DMS 273 treated with DMSO at 0.1 percent for 48 hours (cell line): ENCODE results near the gene MPPED1.

ENCODE experiments used
- DNase-seq: peaks from one replicate; lab custom pipeline; 2025; lab: John Stamatoyannopoulos, UW

Gene MPPED1

DNA sequence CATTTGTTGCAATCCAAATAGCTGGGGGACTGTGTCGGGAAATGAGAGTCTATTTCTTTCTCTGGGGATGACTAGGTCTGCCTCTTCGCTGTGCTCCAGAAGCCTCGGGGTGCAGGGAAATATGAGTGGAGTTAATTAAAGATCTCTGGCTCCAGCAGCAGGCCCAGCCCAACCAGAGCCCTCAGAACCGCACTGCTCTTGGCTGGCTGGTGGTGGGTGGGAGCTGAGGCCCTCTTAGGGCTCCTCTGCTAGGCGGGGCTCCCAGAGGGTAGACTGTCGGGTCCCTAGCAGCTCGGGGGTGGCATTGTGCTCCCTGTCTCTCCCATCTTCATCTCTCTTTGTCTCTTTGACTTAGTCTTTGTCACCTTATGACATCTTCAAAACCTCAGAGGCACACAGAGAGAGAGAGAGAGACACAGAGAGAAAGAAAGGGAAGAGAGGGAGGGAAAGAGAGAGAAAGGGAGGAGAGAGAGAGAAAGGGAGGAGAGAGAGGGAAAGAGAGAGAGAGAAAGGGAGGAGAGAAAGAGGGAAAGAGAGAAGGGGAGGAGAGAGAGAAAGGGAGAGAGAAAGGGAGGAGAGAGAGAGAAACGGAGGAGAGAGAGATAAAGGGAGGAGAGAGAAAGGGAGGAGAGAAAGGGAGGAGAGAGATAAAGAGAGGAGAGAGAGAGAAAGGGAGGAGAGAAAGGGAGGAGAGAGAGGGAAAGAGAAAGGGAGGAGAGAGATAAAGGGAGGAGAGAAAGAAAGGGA lies 20.2 kb downstream of the MPPED1 start:
- no peak for DNase-seq

DNA sequence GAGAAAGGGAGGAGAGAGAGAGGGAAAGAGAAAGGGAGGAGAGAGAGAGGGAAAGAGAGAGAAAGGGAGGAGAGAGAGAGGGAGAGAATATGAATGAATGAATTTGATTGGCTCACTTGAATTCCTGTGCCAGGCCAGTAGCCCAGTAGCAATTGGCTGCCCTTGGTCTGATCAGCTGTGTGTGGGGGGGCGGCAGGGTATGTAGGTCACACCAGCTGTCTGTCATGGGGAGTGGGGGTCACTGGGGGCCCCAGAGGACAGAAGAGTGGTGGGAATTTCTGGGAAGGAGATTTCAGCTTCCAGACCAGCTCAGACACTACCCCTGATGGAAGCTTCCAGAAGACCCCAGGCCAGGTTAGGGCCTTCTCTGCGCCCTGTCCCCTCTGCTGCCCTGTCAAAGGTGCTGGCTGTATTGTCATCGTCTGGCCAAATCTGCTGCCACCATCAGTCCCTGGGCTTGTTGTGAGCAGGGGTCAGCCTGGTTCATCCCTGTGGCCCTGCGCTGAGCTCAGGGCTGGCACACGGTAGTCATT lies 21.1 kb downstream of the MPPED1 start:
- no peak for DNase-seq

DNA sequence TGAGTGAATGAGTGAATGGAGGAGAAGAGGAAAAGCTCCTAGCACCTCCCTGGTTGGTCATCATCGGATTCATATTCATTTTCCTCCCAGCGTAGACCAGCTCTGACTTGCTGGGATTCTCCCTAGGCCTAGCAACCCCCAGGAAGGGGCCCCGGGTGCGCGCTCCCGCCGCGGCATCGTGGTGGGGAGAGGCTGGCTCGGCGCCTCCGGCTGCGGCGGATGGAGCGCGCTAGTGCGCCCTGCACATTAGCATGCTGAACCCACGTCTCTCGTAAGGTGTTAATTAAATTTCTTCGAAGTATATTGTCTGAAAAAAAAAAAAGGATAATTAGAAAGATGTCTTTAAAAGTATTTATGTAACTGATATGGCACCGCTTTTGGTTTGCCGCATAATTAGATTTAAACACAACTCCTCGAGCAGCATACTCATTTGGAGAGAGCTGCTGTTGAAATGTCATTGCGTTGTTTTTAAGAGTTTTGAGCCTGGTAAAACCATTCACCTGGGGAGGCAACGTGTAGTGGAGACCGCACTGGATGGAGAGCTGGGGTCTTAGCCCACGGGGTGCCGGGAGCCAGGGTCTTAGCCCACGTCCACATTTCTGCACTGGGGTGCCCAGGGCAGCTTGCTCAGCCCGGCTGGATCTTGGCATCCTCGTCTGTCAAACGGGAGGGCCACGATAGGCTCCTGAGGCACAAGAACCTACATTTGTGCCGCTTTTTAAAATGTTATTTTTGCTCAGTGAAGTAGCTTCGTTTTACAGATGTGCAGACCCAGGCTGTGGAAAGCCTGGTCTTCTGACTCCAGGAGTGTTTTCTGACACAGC lies 21.8 kb downstream of the MPPED1 start:
- DNase-seq: no peak

DNA sequence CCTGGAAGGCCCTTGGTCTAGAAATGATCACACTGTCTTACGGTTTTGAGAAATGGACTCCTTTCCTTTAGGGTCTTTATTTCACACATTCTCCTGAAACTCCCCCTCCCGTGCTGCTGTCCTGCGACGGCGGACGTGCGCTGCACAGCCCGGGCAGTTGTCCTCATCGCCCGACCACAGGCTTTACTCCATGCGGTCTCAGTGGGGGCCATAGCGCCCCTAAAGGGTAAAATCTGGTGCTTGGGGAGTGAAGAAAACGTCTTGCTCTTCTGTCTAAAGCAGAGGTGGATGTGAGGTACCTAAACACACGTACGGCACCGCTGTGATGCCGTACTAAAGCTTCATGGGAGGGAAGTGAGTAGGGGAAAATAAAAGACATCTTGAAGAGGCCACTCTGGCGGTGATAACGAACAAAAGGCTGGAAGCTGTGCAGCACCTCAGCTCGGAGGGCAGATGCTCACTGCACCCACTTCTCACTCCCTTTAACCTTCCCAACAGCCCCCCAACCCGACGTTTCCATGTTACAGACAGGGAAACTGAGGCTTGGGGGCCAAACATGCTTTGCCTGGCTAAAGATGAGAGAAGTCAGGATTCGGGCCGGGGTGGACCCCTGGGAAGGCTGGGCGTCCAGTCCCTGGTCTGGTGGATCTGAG lies 22.6 kb downstream of the MPPED1 start:
- DNase-seq: no peak

DNA sequence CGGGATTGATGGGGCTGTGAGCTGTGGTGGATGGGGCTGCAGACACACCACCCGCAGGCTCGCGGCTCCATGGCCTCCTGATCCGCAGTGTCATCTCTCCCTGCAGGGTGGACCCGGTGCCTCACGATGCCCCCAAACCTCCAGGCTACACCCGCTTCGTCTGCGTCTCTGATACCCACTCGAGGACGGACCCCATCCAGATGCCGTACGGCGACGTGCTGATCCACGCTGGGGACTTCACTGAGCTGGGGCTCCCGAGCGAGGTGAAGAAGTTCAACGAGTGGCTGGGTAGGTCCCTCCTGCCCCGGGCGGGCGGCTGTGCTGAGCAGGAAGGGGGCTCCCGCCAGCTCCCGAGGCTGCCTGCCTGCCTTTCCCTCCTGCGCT lies 23.1 kb downstream of the MPPED1 start:
- DNase-seq: no peak

DNA sequence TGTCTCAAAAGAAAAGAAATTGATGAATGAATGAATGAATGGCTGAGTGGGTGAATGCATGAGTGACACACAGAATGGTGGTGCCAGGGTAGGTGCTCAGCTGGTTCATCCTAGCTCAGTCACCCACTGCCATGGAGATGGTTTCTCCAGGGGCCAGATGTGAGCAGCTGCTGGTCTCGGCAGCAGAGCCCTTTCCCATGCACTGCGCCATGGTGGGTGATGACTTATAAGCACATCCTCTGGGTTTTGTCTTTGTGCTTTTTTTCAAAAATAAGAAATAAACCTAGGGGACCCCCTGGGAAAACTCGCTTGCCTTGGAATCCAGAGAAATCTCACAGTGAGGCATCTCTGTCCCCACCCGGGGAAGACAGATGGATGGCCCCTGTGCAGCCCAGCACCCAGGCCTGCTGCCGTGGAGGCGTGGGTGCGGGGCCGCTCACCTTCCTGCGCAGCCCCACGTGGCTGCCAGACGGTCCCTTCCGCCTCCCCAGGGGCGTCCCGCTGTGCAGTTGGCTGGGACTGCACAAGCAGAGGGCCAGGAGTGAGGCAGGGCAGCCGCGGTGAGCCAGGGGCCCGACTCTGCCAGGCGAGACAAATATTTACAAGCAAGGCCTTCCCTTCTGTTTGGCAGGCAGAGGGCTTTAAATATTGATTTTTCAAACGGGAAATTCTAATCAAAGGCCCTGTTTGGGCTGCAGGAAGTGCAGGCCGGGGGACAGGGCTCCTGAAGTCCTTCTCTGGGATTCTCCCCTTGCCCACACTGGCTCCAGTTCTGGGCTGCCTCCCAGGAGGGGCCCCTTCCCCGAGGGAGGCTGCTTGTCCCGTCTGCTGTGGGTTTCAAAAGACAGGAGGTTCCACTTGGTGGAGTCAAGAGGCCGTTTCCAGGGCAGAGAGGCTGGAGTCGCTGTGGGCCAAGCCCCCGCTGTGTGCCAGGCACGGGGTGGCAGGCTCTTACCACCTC lies 24.3 kb downstream of the MPPED1 start:
- DNase-seq: peak; percentile 53

DNA sequence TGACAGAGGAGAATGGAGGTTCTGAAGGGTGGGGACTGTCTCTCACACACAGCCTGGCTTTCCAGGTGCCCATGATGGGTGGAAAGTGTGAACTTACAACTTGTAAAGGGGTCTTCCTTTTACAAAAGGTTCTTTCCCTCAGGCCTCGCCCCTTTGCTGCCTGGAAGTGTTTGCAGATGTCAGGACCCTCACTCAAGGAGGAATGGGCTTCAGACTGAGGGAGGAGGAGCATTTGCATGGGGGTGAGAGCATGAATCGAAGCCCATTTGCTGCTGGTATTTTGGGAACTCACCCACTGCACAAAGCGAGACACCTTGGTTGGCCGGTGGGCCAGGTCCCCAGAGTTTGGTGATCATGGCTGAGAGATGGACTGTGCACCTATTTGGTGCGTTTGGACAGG lies 25.1 kb downstream of the MPPED1 start:
- no peak for DNase-seq

DNA sequence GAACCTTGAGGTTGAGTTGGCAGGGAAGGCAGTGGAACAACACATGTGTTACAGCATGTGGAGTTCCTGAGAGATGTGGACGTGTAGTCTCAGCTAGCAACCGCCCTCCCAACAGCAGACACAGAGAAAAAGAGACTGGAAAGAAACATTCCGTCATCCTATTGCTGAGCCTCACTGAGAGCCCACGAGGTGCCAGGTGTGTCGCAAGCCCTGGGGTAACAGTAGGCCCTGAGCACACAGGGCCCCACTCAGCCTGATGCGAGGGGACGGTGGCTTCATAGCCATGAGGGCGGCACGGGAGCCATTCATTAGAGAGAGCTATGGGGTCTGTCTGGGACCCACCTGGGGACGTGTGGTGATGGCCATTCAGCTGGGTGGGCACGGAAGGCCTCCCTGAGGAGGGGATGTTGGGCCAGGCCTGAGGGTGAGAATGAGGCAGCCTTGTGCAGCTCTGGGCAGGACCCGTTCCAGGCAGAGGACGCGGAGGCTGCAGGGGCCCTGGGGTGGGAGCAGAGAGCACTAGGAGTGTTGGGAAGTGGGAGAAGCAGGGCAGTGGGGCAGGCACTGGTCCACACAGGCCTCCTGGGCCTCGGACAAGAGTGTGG lies 26.2 kb downstream of the MPPED1 start:
- no peak for DNase-seq

DNA sequence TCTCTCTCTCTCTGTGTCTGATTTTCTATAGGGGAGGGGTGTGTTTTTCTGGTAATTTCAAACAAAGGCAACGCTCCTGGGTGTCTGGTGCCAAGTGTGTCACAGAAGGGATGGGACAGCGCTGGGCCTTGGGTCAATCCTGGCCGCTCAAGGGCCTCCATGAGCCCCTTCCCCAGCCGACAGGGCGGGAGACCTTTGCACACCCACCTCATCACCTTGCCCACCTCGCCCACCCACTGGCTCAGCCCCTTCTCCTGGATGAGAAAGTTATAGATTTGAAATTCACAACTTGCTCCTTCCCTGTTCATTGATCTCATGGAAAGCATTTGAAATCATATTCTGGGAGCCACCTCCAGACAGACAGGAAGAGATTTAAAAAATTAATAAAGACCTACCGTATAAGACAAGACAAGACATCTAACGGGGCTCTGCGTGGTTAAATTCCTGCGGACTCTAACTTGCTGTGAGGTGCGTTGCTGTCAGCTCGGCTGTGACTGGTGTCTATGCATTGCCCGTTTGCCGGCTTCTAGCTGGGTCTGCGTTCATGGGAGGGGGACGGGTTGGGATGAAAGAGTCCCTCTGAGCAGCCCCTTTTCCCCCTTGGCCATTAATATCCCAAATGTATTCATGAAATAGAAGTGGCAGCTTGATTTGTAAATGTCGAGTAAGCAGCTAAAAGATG lies 27.0 kb downstream of the MPPED1 start:
- DNase-seq: no peak

DNA sequence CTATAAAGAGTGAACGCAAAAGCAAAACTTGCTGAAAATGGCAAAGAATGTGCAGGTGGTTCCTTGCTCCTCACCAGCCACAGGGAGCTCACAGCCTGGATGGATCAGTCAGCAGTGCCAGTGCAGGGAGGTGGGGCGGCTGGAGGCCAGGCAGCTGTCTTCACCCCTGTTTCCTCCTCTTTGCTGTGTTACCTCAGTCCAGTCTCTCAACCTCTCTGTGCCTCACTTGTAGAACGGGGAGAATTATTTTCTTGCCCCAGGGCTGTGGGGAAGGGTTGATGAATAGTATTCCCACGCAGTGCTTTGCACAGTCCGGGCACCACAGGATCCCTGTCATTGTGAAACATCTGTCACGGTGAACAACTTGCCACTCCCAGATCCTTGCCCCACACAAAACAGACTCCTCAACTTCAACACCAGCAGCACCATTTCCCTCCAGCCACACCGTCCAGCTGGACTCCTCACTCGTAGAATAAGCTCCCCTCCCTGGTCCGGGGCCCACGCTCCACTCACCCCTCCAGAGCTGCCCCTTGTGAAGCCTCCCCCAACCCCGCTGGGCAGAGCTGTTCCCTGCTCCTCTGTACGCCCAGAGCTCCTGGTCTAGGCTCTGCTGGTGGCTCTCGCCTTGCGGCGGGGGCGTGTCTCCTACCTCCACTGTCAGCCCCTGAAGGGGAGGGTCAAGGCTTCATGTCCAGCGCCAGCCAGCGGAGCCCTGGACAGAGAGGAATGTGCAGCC lies 27.7 kb downstream of the MPPED1 start:
- DNase-seq: no peak

DNA sequence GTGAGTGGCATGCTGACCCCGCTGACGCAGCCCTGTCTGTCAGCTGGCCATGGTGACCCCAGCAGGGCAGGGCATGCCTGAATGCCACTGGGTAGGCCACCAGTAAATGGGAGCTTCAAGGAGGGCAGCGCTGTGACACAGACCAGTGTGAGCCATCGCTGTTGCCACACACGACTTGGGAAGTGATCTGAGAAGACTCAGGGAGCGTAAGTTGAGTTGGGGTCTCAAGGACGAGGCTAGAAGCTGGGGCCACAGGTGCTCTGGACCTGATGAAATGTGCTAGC lies 28.2 kb downstream of the MPPED1 start:
- no peak for DNase-seq

DNA sequence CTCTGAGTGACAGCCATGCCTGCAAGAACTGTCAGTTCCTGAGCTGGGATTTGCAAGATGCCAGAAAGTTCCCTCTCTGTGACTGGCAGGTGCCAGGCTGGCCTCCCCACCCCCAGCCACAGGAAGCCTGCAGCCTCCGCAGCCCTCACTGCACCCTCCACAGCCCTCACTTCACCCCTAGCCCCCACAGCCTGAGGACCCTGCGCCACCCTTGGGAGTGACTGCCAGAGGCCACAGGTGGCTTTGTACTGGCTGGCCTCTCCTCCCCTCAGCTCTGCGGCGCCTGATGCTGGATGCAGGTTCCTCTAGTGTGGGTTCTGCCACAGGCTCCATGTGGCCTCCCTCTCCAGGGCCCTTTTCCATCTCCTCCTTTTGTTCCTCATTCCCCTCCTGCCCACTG lies 28.7 kb downstream of the MPPED1 start:
- no peak for DNase-seq

DNA sequence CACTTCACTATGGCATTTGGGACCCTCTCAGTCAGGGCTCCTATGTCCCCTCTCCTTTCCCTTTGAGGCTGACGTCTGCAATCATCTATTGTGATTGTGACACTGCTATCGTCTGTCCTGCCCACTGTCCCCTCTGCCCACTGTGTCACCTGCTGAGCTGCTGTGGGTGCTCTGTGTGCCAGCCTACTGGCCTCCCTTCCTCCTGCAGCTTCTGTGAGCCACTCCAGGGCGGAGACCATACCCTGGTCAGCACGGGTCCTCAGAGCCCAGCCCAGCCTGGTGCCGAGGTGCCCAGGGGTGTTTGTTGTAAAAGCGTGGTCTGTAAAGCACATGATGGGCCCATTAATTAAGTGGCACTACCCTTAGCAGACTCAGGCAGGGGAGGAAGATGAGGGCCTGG lies 29.4 kb downstream of the MPPED1 start:
- DNase-seq: no peak

DNA sequence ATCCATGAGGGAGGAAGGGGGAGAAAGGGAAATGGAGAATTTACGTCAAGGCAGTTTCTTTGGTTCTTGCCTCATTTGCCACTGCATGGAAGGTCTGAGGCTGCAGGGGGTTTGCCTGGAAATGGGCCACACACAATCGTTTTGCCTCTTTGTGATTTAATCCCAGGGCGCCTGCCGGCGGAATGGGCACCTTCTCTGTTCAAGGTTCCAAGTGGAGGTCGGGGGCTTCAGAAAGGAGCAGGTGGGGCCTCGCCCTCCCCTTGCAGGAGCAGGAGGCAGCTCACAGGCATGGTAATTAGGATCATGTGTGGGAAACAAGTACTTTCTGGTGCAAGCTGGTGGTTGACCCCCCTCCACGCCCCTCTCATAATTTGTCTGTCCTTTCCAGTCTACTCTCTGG lies 29.9 kb downstream of the MPPED1 start:
- DNase-seq: no peak

DNA sequence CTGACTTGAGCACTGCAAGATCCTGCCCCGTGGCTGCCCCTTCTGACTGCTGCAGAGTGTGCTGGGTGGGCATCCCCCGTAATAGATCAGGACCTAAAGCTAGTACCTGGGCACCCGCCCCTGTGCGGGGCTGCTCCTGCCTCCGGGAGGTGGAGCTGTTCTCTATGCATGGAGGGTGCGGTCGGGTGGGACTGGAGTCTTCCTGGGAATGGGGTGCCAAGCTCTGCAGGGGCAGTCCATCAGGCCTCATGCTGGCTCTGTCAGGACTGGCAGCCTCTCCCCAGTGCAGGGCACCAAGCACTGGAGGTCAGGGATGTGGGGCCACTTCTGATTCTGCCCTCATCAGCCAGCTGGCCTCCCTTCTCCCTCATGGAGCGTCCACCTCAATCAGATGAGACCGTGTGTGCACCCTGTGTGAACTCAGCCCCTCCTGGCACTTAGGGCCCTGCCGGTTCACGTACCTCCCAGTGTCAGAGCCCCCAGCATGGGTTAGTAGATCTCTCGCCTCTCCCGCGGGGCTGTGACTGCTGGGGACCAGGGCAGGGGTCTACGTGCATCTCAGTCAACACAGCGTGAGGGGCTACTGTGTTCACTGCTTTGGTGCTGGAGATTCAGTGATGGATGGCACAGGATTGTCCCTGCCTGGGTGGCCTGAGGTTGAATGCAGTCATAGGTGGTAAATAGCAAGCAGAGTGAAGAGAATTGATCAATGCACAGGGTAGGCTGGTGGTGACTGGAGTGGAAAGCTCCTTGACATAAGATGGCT lies 30.8 kb downstream of the MPPED1 start:
- DNase-seq: no peak

DNA sequence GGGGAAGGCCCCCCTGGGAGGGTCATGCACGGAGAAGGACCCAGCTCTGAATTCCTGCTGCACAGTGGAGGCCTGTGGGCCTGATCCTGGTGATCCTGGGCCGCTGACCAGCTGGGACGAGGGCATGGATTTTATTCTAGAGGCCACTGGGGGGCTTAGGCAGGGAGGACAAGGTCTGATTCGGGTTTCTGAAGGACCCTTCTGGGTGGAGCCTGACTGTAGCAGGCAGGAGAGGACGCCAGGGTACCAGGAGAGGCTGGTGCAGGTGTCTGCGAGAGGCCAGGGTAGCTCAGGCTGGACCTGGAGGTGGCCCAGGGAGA lies 31.3 kb downstream of the MPPED1 start:
- DNase-seq: no peak

DNA sequence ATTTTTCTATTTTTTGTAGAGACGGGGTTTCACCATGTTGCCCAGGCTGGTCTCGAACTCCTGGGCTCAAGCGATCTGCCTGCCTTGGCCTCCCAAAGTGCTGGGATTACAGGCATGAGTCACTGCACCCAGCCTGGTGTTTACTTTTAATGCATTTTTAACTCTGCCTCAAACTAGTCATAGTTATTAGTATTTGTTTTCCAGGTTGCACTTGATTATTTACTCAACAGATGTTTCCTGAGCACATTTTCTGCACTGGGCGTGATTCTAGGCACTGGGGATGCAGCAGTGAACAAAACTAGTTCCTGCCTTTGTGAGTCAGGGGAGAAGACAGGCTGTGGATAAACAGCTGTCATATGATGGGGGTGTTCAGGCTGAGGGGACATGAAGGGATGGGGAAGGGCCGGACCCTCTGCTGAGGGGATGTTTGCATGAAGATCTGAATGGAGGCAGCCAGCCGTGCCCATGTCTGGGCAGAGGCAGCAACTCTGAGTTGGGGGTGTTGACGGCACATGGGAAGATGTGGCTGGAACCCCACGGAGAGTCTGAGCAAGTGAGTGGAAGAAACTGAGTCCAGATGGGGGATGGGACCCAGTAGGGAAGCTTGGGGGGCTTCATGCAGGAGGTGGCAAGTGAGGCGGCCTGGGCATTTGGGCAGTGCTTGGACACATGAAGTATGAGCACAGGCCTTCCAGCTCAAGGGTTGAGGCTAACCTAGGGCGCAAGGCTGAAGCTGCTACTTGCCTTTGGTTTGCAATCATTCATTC lies 34.4 kb downstream of the MPPED1 start:
- no peak for DNase-seq

DNA sequence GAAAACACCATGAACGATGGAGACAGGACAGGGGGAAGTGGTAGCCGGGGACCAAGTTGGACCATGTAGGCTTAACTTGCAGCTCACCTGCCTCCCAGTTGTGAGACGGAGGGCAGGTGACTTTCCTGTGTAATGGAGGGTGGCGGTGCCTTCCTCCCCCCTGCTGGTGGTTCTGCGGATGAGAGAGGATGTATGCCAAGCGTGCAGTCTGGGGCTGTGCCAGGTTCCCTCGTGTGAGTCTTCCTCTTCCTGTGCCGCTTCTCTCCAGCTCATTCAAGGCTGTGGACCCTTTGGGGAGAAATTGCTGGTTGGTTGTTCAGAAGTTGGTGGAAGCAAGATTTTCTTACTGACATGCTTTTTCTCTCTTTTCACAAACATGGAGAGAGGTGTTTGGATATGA lies 35.1 kb downstream of the MPPED1 start:
- DNase-seq: no peak

DNA sequence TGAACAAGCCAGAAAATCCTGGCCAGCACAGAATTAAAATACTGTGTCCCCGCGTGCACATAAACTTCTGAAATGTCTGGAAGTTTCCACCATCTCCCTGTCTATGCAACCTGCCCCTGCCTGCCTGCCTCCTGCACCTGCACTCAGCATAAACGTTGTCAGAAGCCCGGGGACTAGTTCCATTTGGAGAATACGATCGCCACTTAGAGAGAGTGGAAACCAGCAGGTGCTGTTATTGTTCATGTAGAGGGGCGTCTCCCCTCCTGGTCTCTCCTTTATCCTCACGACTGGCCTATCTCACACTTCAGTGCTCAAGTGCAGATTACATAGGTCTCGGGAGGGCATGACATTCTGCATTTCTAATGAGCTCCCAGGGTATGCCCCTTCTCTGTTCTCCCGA lies 35.6 kb downstream of the MPPED1 start:
- DNase-seq: no peak
